ENCODE results near the gene LYPD1.
"Not testable (repeated sequence)": the region's sequence is repeated elsewhere in the genome, so short reads cannot be mapped to it uniquely, and the experiment has no call there.

LYPD1 gene, protein sequence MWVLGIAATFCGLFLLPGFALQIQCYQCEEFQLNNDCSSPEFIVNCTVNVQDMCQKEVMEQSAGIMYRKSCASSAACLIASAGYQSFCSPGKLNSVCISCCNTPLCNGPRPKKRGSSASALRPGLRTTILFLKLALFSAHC

DNA sequence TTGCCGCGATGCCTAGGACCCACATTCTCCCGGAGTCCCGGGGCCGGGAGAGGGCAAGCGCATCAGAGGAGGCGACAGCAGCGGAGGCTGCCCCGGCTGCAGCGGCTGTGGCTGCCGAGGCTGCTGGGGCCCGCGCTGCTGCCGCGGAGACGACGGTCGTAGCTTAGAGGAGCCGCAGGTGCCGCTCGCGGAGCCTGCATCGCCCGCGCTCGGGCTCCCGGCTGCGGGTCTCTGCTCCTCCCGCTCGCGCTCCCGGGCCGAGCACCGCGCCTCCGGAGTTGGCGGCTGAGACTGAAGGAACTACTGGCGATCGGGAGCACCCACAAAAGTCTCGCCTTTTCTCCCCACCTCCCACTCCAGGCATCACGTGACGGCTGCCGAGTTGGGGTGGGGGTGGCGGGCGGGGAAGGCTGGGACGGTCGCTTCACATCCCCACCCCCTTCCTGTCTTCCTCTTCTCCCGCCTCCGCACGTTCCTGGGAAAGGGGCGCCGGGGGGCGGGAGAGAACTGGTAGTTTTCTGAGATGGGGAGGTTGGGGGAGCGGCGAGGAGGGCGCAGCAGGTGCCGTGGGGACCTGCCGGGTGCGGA is at the start of gene LYPD1:
TSS of gene LYPD1 (minus strand) at position 298 of the 588 bp plus-strand sequence. CDS start at position 25, 273 bp downstream.
- no peak for DNase-seq

DNA sequence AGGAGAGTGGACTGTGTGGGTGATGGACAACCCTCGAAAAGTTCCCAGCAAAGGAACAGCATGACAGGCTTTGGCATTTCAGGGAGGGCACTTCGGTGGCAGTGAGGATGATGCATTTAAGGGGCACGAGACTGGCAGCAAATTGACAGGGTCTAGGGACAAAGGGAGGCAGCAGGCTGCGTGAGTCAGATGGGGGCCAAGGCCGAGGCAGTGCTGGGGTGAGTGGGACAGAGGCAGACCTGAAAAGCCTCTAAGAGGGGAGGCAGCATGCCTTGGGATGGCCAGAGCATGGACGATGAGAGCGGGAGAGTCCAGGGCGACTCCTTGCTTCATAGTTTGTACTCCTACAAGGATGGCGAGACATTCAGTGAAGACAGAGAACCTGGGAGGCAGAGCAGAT is 49.5 kb upstream of the LYPD1 start:
- no peak for DNase-seq

DNA sequence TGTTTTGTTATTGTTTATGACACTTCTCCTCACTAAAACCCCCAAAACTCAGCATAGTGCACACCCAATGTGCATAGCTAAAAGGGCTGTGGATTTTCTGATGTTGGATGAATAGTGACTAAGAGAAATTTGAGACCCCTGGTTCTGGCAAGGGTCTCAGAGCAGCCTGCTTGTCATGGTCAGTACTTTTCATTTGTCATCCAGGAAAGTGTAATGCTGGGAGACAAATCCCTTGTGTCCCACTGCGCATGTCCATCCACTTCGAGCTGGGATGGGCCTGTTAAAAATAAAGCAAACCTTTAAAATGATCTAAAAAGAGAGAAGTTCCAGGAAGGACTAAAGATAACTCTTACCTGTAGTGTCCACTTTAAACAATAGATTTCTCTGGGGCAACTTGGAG is 46.9 kb upstream of the LYPD1 start:
- DNase-seq, result no peak

DNA sequence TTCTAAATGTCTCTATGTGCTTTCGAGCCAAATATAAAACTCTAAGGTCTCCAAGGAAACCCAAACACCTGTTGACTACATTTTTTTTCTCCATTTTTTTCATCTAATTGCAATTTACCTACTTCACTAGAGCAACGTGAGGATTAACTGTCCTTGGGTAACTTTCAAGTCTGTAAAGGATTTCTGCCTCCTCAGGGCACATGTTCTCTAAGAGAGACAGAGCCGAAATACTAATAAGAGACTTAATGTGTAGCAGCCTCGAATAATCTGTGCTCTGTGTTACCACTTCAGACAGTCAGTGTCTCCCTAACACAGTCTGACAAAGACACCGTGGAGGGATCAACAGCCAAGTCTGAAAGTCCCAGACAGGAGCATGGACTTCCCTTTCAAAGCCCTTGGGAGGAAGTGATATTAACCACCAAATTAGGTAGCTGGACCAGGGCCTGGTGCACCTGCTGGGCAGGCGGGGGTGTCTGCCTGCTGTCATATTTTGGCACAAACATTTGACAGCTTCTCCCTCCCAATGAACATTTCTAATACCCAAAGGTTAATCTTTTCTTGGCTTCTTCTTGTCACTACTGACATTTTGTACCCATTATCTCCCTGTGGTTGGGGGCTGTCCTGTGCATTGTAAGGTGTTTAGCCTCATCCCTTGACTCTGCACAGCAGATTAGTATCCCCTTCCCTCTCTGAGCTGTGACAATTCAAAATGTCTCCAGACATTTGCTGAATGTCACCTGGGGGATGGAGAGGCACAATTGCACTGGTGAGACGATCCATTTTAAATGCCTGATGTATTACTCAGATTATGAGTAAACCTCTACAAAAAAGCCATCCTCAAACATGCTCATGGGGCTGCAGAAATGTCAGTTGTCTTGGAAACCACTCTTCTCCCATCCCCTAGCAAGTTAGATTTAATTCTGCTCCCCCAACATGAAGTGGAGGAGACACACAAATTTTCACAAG is 45.7 kb upstream of the LYPD1 start:
- DNase-seq, result no peak

DNA sequence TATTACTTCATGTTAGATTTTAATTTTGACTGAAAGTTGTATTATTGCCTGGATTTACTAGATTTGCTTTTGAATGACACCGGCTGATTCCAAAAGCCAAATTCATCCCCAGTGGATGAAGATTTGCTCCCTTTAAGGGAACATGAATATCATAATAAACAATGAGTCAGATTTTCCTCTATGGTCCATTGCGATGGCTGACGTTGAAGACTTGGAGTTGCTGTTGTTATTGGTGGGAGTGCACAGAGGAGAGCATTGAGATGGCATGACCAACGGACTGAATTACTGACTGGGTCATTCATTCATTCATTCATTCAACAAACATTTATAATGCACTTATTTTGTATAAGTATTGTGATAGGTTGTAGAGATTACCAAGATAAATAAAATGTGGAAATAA is 33.4 kb upstream of the LYPD1 start:
- no peak for DNase-seq

DNA sequence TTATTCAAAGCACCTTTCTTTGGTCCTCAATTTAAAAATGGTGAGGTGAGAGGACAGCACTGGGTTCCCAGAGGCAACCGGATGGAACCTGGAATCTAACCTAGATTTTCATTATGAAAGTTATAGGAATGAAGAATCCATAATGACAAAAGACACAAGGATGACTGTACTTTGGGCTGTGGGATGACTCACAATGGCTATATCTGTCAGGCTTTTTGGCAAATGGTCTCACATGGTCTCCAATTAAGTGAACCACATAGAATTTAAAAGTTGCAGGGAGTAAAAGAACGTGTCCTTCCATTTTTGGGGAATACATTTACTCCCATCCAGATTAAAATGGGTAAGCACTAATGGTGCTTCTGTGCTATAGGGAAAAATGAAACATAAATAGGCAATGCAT is 31.8 kb upstream of the LYPD1 start:
- DNase-seq, result no peak

DNA sequence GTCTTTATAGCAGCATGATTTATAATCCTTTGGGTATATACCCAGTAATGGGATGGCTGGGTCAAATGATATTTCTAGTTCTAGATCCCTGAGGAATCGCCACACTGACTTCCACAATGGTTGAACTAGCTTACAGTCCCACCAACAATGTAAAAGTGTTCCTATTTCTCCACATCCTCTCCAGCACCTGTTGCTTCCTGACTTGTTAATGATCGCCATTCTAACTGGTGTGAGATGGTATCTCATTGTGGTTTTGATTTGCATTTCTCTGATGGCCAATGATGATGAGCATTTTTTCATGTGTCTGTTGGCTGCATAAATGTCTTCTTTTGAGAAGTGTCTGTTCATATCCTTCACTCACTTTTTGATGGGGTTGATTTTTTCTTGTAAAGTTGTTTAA is 29.8 kb upstream of the LYPD1 start:
- DNase-seq, result not testable (repeated sequence)

DNA sequence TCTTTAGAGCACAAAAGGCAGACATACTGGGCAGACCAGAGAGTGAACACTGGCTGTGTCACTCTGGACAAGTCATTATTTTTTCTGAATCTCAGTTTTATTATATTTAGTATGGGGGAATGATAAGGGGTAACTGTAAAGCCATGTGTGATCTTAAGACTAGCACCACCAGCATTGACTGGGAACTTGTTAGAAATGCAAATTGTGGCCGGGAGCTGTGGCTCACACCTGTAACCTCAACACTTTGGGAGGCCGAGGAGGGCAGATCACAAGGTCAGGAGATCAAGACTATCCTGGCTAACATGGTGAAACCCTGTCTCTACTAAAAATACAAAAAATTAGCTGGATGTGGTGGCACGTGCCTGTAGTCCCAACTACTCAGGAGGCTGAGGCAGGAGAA is 28.3 kb upstream of the LYPD1 start:
- DNase-seq, result not testable (repeated sequence)

DNA sequence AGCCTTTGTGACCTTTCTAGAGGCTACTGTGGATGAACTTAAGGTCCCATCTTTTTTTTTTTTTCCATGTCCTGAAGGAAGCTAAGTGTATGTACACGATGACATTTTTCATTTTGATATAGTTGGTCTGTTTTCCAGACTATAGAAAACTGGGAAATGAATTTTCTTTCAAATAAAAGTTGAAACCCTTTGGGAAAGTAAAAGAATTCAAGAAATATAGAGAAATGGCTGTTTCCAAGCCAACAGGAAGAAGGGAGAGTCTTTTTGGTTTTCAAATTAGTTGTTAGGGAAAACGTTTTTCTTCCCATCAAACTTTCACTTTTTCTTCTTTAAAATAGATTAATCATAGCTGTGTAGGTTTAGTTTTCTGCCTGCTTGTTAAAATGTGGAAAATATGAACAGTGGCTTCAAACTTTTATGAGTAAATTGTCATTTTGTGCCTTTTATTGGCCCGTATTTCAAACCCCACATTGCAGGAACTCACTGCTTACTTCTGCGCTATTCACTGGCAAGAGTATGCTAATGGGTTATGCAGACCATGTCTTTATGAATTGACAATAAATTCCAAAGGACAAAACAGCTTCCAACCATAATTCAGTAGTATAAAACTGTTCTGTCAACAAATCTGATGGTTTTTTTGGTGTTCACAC is 27.7 kb upstream of the LYPD1 start:
- DNase-seq, result no peak

DNA sequence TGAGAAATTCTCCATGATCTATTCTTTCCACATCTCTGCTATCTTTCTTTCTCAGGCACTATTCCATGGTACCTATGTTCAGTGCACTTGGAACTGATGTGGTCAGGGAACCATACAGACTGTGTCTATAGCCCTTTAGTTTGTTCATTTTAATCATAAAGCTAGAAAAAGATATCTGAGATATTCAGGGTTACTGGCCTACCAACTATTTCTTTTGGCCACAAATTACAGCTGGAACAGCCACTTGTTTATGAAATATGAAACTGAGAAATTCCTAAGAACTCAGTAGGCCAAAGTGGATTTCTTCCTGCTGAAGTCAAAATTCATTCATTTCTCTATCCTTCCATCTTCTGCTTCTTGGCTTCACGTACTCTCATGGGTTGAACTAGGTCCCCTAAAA is 22.8 kb upstream of the LYPD1 start:
- no peak for DNase-seq

DNA sequence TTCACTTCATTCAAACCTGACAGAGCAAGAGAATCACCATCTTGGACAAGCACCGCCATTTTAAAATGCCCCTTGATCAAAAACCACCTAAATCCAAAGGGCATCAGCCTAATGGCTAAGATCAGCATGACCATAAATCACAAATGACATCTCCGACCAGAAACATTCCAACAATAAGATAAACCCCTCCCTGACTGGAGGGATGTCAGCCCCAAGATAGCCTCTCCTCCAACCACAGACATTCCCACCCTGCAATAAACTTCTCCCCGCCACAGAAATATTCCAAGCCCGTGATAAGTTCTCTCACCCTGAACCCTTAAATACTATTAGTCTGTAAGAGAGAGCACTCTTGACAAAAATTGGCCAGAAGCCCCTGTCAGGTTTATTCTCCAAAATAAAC is 21.6 kb upstream of the LYPD1 start:
- no peak for DNase-seq

DNA sequence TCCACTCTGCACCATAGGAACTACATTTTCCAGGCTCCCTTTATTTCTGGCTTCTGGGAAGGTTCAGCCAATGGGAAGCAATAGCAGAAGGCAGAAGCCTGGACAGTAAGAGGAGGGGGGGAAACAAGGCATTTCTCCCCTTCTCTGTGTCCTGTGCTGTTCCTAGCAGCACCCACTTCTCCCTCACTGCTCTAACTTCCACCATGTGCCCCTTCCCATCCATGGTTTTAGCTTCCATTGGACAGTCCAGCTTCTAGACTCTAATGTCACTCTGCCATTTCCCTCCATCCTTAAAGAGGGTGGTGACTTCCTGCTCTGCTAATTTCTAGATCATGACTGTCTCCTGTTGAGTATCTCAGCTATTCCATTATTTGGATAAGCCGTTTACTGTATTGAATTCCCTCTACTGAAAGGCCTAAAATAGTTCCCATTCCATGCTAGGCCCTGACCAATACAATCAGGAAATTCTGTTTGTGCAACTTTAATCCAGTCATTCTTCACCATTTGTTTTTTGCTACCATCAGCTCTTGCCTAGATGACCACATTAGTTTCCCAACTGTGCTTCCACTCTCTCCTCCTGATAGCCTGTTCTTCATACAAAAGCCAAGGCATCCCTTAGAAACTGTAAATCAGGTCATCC is 20.8 kb upstream of the LYPD1 start:
- no peak for DNase-seq

DNA sequence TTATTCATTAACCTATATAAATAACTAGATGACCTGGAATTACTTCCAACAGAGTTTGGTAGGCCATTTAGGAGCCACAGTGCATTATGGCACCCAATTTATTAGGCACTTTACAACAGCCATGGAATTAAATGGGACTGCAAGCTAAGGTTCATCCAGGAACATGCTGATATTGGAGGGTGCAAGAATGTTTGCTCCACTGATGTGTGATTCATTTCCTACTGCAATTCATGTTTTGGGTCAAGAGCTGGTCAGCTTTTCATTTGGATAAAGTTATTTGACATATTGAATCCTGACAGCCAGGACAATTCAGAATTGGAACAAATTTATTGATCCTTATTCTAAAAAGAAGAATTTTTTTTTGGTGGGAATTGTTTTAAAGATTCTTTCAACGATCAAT is 11.8 kb upstream of the LYPD1 start:
- DNase-seq, result no peak

DNA sequence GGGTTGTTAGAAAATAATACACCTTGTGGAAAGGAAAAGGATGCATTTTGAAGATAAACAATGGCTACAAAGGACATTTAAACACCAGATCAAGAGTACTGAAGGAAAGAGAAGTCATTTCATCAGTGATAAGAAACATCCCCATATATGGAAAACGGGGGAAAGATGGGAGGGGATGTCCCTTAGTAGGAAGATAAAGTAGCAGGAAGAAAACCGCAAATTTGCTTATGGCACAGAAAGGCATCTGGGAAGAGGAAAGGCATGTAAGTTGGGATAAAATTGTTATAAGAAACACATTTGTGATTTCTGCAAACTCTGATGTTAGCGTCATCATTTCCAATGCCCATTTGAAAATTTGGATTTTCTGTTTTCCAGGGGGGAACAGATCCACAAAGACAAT is 10.5 kb upstream of the LYPD1 start:
- no peak for DNase-seq

DNA sequence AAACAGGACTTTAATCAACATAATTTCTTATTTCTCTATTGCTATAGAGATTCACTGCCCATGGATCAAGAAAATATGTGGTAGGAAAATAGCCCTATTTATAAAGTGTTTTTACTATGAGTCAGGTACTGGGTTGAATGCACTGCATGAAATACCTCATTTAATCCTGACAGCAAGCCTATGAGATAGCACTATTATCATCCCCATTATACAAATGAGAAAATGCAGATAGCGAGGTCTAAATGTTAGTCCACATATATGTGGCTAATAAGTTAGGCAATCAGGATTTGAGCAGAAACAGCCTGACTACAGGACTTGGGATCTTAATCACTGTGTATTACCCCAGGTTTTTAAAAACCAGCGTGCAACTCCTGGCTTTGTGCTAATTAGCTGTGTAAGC is 8.5 kb upstream of the LYPD1 start:
- DNase-seq, result no peak

DNA sequence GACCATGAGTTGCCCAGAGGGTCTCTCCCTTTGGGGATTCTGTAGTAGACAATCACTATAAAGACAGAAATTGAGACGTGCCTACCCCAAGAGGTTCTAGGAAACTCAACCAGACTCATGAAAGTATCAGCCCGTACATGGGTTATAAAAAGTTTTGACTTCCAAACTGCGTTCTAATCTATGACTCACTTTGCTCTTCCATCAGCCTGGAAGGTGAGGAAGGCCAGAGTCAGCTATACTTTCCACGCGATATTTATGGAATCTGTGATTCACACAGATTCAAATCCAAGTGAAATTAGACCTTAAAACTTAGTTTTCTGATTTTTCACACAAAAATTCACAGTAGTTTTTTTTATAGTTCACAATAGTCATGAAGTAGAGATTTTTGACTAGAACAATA is 7.7 kb upstream of the LYPD1 start:
- DNase-seq, result no peak

DNA sequence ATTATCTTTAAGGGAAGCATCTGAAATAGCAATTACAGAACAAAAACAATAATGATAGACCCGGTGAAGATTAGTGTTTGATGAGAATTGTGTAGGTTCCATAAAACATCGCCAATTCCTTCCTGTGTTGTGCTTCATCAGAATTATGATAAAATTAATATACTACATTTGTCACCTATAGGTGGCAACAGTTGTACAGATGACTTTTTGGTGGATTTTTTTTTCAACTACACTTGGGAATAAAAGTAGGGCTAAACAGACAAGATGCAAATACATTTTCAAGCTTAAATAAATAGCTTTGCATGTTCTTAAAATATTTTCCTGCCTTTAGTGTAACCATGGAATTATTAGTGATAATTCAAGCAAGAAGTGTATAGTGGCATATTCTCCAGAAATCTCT is 7.0 kb upstream of the LYPD1 start:
- DNase-seq, result no peak

DNA sequence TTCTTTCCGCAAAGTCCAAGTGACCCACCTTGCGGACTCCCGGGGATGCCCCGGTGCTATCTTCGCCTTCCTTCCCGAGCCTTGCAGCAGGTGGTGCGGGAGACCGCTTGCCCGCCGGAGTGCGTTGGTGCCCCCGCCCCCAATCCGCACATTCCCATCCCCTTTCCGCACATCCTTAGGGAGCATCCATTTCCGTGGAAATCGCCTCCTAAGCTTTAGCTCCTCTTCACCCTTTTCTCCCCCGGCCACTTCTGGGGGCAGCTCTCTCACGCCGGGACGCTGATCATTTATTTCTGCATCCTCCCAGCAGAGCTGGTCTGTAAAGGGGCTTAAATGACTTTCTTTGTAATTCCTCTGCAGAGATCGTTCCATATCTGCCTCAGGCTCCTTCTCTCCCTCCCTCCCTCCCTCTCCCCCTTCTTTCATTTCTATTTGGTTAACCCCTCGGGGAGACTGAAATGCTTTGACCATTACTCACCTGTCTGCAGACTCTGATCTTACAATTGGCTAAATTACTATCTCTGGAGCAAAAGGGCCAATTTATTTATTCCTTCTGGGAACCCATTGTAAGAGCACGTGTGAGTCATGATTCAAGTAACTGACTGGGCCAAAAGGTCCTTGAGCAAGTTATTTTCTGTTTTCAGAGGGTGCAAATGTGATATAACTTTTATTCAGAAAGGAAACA is 1.3 kb upstream of the LYPD1 start:
- DNase-seq, result no peak

DNA sequence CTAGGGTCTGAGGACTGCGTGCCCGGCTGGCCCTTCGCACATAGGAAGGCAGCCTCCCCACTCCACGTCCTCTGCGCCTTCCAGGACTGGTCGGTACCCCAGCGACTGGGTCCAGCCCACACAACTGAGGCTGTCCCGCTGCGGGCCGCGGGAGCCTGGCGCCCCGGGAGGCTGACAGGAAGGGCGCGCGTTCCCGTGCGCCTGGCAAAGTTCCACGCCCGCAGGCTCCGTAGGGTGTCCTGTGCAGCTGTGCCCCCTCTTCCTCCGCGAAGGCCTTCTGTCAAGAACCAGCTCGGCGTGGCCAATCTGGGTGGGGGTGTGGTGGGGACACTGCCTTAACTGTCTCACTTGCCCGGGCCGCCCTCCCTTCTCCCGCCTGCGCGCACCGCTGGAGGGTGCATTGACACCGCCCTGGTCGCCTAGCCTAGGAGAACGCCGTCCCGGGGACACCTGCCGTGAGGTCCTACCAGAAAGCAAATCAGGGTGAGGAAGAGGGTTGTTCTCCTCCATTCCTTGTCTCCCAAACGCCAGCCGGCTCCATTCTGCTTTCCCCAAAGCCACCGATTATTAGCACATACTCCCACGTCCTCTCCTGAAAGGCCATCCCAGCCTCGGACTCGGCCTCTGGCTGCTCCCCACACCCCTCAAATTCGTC is 618 bp upstream of the LYPD1 start:
- no peak for DNase-seq

DNA sequence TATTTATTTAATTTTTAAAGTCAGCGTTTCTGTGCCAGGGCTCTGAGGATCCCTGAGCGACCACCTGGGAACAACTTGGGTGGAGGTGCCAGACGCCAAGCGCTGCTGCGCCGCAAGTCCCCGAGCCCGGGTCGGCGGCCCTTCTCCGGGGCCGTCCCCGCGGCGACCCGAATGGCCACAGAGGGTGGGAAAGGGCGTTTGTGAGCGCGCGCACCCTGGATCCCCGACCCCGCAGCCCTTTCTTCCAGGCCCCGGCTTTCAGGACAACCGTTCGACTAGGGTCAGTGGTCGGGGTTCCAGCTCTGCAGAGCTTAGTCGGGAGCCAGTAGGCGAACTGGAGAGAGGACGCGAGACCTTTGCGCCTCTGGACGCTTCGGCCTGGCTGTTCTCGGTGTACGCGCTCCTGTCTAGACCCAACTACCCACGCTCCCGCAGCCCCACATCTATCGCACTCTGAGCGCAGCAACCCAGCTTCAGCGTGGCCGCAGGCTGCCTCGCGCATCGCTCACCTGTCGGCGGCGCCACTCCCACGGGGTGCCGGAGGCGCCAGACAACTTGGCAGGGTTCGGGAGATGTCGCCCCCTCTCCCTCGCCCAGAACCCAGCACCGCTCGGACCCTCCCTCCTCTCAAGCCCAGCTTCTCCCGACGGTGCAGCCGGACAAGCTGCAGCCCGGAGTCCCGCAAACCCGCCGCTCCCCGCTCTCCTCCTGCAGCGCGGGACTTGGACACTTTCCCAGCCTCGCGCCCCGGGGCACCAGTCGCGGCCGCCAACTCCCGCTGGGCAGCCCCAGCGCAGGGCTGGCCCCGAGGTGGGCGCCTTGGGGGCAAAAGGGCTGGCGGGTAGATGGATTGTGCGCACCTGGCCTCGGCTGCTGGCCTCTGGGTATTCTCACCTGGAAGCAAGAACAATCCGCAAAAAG is 758 bp downstream of the LYPD1 start:
- DNase-seq, result no peak
